Measurements from ENCODE around the gene ADAMTSL3. TPM values are rescaled to one million over a fixed set of nuclear protein-coding genes. Genes with fewer than 3 reads are reported as not detected.
A peak's percentile ranks its signal among the peaks of the same experiment; 100 is the strongest.

ADAMTSL3 gene
- total and polyA plus RNA-seq, 2 of the 4 experiments (the other 2 are of a cell fraction), result under 0.01 to 0.02 TPM

- Histone ChIP-seq H2BK15ac (ENCODE audit: low read depth, low read length) (no peak overlapping the region), H3K4me2 (ENCODE audit: low read depth, low read length) (no peak overlapping the region; the same call in 1 of the 2 replicates), H3K18ac (ENCODE audit: low read depth, low read length) (no peak overlapping the region), H4K5ac (ENCODE audit: low read depth, low read length) (no peak overlapping the region; the same call in 1 of the 2 replicates), H2AK9ac (replicated peaks; ENCODE audit: low read depth, low read length, poor library complexity) (no peak overlapping the region), H3K4ac (ENCODE audit: low read depth, low read length) (no peak overlapping the region), H4K20me1 (ENCODE audit: insufficient read depth, low read length) (no peaks in the 10 kb centered on the region), H3K23ac (ENCODE audit: low read depth, low read length) (no peak overlapping the region), H3K9me1 (ENCODE audit: insufficient read depth, low read length) (no peaks in the 10 kb centered on the region), H3K9me3 (ENCODE audit: control insufficient read depth, insufficient read depth, low read length) (peaks cover 2% of the 10 kb centered on the region; the same call in 1 of the 2 replicates), H2BK120ac (ENCODE audit: low read depth, low read length) (no peak overlapping the region), H3K4me3 (ENCODE audit: insufficient read depth, low read depth, low read length) (no peak overlapping the region), H3K27me3 (ENCODE audit: control insufficient read depth, insufficient read depth, low read length) (no peaks in the 10 kb centered on the region), H3K36me3 (ENCODE audit: control insufficient read depth, insufficient read depth, low read length) (no peaks in the 10 kb centered on the region), H2BK20ac (ENCODE audit: low read depth, low read length) (no peak overlapping the region), H4K91ac (ENCODE audit: insufficient read depth, low read depth, low read length) (no peak overlapping the region), H4K8ac (ENCODE audit: low read depth in 2 of 2, low read length in 2 of 2) (no peak overlapping the region), H3K27ac (ENCODE audit: insufficient read depth, low read length) (peak overlapping the region; percentile 83; the same call in 1 of the 2 replicates), H2AK5ac (ENCODE audit: low read depth, low read length) (no peak overlapping the region), H3K4me1 (ENCODE audit: control insufficient read depth, insufficient read depth, low read length) (peaks cover 2% of the 10 kb centered on the region; the same call in 1 of the 2 replicates), H3K56ac (ENCODE audit: extremely low read depth, insufficient read depth, low read length) (no peak overlapping the region), H3K9ac (ENCODE audit: low read depth, low read length) (no peak overlapping the region), H3K79me1 (ENCODE audit: low read depth in 1 of 2, low read length in 2 of 2) (no peaks in the 10 kb centered on the region), H2BK5ac (ENCODE audit: low read depth, low read length, poor library complexity, severe bottlenecking) (no peak overlapping the region), H3K14ac (replicated peaks; ENCODE audit: low read depth, low read length) (no peak overlapping the region), H2AFZ (replicated peaks; ENCODE audit: low read length, poor library complexity) (no peak overlapping the region)
- intact Hi-C loops (cut with micrococcal nuclease), result no loop called here
- BruUV-seq (replicated peaks), result no TSS peak
- dilution Hi-C loops (cut with HindIII; ENCODE audit: low sequenced_read_pairs, unreplicated experiment), result no loop called here
- DNase-seq, result peak; percentile 67
- WGBS, 2 experiments (ENCODE audit: extremely low coverage in 2 of 2, insufficient read length in 1 of 2), result no CpG with 5 or more reads among the region's 4 CpGs
- ChIA-PET CTCF (no interaction called here), POLR2A (ENCODE audit: unreplicated experiment) (no interaction called here)
- ATAC-seq (ENCODE audit: low read depth), result peak; percentile 92
- in situ Hi-C loops (cut with MboI; ENCODE audit: low sequenced_read_pairs), result no loop called here
- TF ChIP-seq RFX5 (IDR thresholded peaks at IDR 0.05; ENCODE audit: low read depth, low read length) (no peak), FOS (IDR thresholded peaks at IDR 0.05; ENCODE audit: low read depth, low read length) (no peak), MAFK (IDR thresholded peaks at IDR 0.05; ENCODE audit: low read depth, low read length) (no peak), CTCF (conservative IDR thresholded peaks at IDR 0.05; ENCODE audit: low read depth, low read length) (no peak), RAD21 (IDR thresholded peaks at IDR 0.05; ENCODE audit: low read length) (no peak), ELK1 (IDR thresholded peaks at IDR 0.05; ENCODE audit: borderline replicate concordance, low read depth, low read length) (no peak), SMC3 (IDR thresholded peaks at IDR 0.05; ENCODE audit: low read depth, low read length) (no peak), CHD1 (IDR thresholded peaks at IDR 0.05; ENCODE audit: low read depth, low read length) (no peak)
Observed at GRCh38 chr15:83943849-83944404, 290.0 kb downstream of the ADAMTSL3 start.
